Neutrophil (primary cell): Measurements from ENCODE around the gene ZBTB20.

Experiments
- H3K27ac ChIP-seq: fragments of 200-600 bp; sonication (generic); 2 replicates; pipeline ENCODE4 v1.5.1; 2016; ENCODE audit warnings: mild to moderate bottlenecking, moderate library complexity
- H3K27me3 ChIP-seq: fragments of 200-600 bp; sonication (generic); 2 replicates; pipeline ENCODE4 v1.6.0; 2016; ENCODE audit warnings: mild to moderate bottlenecking
- H3K36me3 ChIP-seq: fragments of 200-600 bp; sonication (generic); 2 replicates; pipeline ENCODE4 v1.5.1; 2017
- H3K4me1 ChIP-seq, 2 experiments: fragments of 200-600 bp in 1 of 2; sonication (generic) in 1 of 2; 1 replicate in 1 of 2; 2 replicates in 1 of 2; pipeline versions ENCODE4 v1.5.1 to v1.6.1; 2013 to 2016; ENCODE audit warnings: low read depth in 1 of 2, low read length in 1 of 2, mild to moderate bottlenecking in 1 of 2, moderate library complexity in 1 of 2; ENCODE audit not compliant: control insufficient read depth in 1 of 2, insufficient read depth in 1 of 2
- H3K4me3 ChIP-seq, 2 experiments: fragments of 200-600 bp in 1 of 2; sonication (generic) in 1 of 2; 1 replicate in 1 of 2; 2 replicates in 1 of 2; pipeline ENCODE4 v1.5.1; 2013 to 2016; ENCODE audit warnings: low read depth in 1 of 2, low read length in 1 of 2, mild to moderate bottlenecking in 1 of 2, moderate library complexity in 1 of 2
- H3K9me3 ChIP-seq: fragments of 200-600 bp; sonication (generic); 2 replicates; pipeline ENCODE4 v1.5.1; 2016
- TF ChIP-seq, protein P1 (sequence below): fragments of 200-600 bp; sonication (generic); IDR thresholded peaks from 2 replicates; pipeline ENCODE4 v1.5.1; 2016; ENCODE audit warnings: antibody characterized with exemption

Gene ZBTB20

DNA sequence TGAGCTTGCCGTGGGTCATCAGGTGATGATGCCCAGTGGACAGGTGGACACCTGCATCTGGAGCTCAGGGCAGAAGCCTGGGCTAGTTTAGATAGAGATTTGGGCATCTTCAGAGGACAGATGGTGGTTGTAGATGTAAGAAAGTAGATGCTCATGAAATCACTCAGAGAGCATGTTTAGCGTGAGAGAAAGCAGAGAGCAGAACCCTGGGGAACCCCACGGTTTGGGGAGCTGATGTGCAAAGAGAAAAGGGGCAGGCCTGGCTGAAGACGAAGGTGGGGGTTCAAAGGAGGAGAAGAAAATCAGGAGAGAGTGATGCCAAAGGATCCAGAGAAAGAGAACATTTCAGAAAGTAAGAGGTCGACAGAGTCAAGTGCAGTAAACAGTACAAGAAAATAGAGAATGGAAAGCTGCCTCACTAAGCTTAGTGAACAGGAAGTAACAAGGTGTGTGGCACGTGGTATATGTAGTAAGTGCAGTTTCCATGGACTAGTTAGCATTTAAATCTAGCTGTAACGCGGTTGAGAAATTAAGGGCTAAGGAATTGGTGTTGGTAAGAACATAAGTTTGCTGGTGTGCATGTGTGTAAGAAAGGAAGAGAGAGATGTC lies 839.8 kb downstream of the ZBTB20 start:
- H3K27me3 ChIP-seq: peaks cover 2% of the 10 kb centered on the region
- H3K9me3 ChIP-seq: no peaks in the 10 kb centered on the region
- no peak overlapping the region for H3K27ac ChIP-seq
- TF ChIP-seq, protein P1, sequence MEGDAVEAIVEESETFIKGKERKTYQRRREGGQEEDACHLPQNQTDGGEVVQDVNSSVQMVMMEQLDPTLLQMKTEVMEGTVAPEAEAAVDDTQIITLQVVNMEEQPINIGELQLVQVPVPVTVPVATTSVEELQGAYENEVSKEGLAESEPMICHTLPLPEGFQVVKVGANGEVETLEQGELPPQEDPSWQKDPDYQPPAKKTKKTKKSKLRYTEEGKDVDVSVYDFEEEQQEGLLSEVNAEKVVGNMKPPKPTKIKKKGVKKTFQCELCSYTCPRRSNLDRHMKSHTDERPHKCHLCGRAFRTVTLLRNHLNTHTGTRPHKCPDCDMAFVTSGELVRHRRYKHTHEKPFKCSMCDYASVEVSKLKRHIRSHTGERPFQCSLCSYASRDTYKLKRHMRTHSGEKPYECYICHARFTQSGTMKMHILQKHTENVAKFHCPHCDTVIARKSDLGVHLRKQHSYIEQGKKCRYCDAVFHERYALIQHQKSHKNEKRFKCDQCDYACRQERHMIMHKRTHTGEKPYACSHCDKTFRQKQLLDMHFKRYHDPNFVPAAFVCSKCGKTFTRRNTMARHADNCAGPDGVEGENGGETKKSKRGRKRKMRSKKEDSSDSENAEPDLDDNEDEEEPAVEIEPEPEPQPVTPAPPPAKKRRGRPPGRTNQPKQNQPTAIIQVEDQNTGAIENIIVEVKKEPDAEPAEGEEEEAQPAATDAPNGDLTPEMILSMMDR: no peak
- no peaks in the 10 kb centered on the region for H3K36me3 ChIP-seq
- H3K4me3 ChIP-seq: no peak overlapping the region
- no peaks in the 10 kb centered on the region for H3K4me1 ChIP-seq

DNA sequence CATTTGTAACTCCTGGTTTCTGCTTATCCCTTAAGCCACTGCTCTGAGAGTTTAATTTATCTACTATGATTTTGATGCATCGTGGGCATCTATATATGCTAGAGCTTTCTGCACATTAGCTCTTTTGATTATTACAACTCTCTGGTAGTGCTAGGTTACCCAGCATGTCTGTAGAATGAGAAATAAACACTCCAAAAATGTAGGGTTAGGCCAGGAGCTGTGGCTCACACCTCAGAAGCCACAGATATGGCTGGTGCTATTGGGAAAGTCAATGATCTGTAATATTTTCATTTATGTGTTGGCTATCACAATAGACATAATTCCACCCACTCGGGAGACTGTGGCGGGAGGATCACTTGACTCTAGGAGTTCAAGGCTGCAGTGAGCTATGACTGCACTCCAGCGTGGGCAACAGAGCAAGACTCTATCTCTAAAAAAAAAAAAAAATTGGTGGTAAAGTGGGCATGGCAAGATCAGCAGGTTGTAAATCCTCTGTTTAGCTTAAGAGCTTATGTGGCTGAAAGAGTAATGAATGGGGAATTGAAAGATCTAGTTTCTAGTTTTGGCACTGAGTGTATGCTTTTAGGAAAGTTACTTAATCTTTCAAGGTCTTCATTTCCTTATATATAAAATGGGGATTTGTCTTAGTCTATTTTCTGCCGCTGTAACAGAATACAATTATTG lies 847.0 kb downstream of the ZBTB20 start:
- H3K27ac ChIP-seq: no peak overlapping the region
- no peaks in the 10 kb centered on the region for H3K9me3 ChIP-seq
- H3K4me3 ChIP-seq: no peak overlapping the region
- H3K36me3 ChIP-seq: no peaks in the 10 kb centered on the region
- peaks cover 11% of the 10 kb centered on the region for H3K27me3 ChIP-seq
- H3K4me1 ChIP-seq: peaks cover 0 to 12% of the 10 kb centered on the region in 2 experiments
- TF ChIP-seq, protein P1: no peak

DNA sequence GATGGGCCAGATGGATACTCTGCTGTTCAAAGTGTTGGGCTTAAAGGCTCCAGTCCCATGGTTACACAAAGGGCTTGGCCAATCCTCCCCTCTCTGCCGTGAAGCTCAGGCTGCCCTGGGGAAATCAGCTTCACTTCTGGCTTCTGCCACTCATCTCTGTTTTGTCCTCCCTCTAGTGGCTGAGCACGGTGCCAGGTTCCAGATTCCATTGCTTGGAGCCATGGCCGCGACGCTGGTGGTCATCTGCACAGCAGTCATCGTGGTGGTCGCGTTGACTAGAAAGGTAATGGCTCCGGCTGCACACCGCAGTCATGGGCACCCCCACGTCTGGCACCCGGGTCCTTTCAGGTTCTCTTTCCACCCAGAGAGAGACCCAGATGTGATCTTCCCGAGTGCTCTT lies 847.7 kb downstream of the ZBTB20 start:
- no peaks in the 10 kb centered on the region for H3K9me3 ChIP-seq
- no peak overlapping the region for H3K4me3 ChIP-seq
- H3K27me3 ChIP-seq: peaks cover 11% of the 10 kb centered on the region
- H3K27ac ChIP-seq: no peak overlapping the region
- no peaks in the 10 kb centered on the region for H3K36me3 ChIP-seq
- H3K4me1 ChIP-seq: peaks cover 0 to 12% of the 10 kb centered on the region in 2 experiments
- TF ChIP-seq, protein P1: no peak

DNA sequence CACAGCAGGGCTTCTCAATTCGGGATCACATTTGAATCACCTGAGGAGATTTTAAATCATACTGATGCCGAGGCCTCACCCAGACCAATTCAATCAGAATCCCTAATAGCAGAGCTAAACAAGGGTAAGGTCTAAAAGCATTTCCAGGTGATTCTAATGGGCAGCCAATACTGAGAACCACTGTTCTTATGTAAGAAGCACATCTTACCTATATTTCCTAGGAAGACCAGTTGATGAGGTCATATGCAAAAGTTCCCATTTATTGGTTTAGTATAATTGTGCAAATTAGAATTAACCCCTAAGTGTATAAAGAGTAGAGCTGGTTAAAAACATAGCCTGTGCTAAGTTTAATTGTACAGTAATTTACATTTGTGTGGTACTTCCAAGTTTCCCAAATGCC lies 851.1 kb downstream of the ZBTB20 start:
- TF ChIP-seq, protein P1: no peak
- H3K27ac ChIP-seq: no peak overlapping the region
- H3K36me3 ChIP-seq: no peaks in the 10 kb centered on the region
- H3K4me1 ChIP-seq: peaks cover 0 to 12% of the 10 kb centered on the region in 2 experiments
- no peak overlapping the region for H3K4me3 ChIP-seq
- H3K27me3 ChIP-seq: peaks cover 6% of the 10 kb centered on the region
- no peaks in the 10 kb centered on the region for H3K9me3 ChIP-seq

DNA sequence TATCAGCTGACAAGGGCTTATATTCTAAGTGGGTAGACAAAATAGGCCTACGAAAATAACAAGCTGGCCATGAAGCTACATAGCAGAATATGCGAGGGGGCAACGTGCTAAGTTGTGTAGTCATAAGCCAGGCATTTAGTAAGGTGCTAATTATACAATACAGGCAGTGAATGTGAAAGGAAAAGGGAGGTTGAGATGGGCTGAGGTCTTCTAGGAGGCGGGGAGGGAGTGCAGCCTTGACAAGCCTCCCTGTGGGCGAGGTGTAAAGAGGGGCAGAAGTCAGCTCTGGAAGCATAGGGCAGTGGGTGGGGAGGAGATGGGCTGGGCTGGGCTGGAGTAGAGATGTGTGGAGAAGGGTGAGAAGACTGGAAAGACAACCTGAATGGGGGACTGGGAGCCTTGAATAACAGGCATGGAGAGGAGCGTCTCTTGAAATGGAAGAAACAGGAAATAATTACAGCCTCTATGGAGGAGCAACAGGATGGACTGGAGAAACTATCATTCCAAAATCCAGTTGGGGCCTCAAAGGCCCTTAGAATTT lies 852.1 kb downstream of the ZBTB20 start:
- H3K4me1 ChIP-seq: peaks cover 0 to 12% of the 10 kb centered on the region in 2 experiments
- TF ChIP-seq, protein P1: no peak
- H3K4me3 ChIP-seq: no peak overlapping the region

More for the DNA sequence above, 852.1 kb downstream of the ZBTB20 start:
- no peak overlapping the region for H3K27ac ChIP-seq
- no peaks in the 10 kb centered on the region for H3K9me3 ChIP-seq
- H3K27me3 ChIP-seq: peaks cover 6% of the 10 kb centered on the region
- no peaks in the 10 kb centered on the region for H3K36me3 ChIP-seq
